ENCODE results near the gene NRG2.
A peak's percentile ranks its signal among the peaks of the same experiment; 100 is the strongest.

Gene NRG2

DNA sequence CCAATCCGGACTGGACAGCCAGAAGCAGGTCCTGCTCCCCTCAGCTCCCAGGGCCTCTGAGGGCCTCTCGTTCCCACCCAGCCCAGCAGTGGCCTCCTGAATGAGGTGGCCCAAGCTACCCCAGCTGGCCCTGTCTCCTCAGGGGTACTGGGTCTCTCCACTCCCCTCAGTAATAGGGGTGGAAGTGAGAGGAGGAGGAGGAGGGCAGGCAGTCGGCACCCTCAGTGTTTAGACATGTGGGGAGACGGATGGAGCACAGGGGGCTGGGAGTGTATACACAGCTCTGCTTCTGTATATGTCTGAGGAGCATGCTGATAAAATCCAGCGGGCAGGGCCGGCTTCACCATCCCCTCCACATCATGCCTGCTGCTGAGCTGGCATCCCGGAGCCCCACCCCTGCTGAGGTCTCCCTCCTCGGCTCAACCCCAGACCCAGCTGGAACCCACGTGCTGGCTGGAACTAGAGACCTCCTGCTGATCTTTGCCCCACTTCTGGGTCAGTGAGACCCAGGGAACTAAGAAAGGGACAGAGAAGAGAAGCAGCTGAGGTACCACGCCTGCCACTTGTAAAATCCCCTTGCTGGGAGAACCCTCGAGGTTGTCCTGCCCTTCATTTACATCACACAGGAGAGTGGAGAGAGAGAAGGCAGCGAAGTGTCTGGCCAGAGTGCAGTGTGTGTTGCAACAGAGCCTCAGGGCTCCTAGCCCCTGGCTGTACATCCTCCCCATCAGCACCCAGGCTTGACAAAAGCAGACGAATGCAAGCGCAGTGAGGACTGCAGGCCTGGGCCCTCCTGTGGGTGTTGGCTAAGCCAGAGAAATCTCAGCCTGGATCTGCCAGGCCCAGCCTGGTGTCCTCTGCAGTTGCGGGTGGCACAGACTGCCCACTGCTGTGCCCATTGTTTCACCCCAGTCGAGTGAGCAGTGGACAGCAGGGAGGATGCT is 170.0 kb downstream of the NRG2 start:
- FAIRE-seq: no peak

DNA sequence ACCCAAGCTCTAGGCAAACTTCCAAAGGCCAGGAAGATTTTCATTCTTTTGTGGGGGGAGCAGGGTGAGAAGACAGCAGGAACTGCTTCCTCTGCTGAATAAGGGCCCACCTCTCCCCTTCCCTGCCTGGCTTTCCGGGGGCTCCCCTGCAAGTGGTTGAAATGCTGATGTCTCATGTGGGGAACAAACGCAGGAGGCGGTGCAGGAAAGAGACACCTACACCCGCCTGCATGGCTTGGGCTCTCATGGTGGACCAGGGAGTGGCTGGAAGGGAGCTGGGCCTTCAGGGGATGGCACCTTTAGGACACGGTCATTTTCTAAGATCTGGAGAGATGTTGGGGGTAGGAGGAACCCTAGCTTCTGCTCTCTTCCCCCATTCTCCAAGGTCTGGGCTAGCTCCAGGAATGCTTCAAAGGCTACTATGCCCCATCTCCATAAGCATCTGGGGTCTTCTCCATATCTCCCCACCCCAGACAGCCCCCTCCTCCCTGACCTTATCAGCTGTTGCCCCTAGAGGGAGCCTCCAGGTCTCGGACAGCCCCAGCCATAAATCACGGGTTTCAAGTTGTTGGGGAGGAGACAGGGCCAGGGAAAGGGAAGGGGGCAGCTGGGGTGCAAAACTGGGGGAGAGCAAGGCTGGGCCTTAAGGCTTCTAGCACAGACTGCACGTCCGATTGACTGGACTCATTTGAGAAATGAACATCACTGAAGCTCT is 170.9 kb downstream of the NRG2 start:
- no peak for FAIRE-seq

DNA sequence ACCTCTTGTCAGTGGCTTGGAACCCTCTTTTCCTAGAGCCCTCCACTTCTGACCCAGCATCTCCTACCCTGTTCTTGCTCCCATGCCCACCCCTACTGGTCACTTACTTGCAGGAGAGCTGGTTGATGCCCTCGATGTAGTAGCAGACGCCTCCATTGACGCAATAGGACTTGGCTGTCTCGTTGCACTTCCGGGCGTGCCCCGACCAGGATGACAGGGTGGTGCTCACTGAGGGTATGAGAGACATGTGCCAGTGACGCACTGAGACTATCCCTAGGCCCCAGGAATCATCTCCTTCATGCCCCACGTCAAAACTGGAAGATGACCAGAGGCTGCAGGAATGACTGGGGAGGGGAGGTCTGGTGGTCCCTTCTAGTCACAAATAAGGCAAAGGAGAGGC is 171.5 kb downstream of the NRG2 start:
- FAIRE-seq: no peak

DNA sequence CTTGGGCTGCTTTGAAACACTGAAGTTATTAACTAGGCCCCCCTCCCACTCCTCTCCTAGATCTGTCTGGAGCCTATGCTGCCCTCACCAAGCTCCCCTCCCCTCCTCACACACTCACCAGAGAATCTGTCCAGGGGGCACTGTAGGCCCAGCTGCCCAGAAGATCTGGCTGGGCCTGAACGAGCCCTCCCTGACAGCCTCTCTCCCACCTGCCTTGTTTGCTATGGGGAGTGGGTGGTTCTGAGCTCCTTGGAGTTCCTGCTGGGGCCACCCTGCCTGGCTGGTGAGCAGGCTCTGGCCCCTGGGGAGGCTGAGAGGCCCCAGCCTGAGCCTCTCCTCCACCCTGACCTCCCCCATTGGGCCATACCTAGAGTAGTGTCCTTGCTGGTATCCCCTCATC is 172.4 kb downstream of the NRG2 start:
- FAIRE-seq: no peak

DNA sequence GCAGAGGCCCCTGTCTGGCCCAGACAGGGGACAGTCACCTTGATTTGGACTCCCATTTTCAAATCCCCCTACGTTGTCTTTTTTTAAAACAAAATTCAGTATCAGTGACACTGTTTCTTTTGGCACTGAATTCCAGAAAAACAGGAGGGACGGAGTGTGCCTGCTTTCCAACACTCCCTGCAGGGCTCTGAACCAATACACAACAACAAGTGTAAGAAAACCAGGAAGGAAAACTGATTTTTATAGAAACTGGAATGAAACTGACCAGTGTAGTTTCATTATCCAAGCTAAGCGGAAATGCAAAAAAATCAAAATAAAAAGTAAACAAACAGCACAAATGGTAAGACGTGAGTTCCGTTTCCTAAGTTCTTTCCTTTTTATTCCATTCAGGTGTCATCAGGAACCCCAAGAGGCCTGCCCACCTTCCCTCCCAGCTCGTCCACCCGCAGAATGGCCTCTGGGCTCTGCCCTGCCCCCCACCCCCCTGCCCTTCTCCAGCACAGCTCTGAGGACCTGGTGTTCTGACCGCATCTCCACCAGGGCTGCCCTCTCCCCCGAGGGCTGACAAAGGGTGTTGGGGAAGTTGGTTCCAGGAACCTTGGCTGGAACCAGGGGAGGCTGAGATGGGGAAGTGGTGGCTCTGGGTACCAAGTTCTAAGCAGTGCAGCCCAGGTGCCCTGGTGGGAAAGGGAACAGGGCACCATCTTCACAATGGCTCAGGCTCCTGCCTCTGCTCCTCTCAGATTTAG is 173.9 kb downstream of the NRG2 start:
- FAIRE-seq: no peak

DNA sequence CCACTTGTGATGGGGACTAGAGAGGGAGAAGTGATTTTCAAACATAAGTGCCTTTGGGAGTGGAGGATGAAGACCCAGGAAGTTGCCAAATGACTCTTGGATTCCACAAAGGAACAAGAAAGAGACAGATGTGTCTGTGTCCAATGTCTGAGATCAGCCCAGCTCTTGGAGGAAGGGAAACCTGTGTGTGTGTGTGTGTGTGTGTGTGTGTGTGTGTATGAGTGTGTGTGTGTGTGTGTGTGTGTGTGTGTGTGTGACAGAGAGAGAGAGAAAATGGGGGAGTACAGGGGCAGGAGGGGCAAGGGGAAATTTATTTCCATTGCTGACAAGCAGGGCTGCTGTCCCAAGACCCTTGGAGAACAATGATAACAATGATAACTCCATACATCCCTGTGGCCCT is 175.5 kb downstream of the NRG2 start:
- FAIRE-seq: no peak

DNA sequence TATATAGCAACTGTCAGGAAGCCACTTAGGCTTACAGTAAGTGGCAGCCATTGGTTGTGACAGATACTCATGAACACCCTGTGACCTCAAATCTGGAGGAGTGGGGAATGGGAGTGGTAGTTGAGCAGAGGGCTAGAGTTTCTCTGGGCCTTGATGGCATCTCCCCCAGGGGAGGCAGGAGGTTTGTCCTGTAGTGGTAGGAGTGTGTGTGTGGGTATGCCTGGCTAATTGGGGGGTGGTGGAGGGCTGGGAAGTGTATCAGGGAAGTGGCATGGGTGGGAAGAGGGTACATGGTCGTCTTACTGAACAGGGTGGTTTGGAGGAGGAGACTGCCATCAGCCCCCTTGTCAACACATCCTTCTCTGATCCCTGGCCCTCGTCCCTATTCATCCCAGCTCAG is 176.0 kb downstream of the NRG2 start:
- no peak for FAIRE-seq

DNA sequence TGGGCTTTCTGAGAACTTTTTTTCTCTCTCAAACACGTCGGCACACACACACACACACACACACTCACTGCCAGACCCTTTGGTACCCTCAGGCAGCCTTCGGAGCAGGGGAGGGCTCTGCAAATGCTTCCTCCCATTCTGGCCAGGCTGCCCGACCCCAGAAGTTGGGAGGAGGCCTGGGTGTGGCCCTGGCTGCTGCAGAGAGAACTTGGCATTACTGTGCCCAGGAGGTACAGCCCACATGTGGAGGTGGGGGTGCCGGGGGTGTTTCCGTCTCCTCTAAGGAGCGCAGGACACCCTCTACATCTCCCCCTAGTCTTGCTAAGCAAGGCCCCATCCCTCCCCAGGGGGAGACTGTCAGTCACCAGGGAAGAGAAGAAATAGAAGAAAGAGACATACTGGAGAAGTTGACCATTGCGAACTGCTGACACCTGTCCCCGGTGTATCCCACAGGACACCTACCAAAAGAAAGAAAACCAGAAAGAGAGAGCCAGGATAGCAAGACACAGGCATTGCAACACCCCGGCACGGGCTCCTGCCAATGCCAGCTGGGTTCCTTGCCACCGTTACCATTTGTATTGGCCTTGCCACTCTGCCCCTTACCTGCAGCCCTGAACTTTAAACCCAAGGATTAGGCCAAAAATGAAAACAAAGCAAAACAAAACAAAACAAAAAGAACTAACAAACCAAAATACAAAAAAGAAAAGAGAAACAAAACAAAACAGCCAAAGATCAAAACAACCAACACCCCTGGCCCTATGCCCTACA is 178.2 kb downstream of the NRG2 start:
- no peak for FAIRE-seq

DNA sequence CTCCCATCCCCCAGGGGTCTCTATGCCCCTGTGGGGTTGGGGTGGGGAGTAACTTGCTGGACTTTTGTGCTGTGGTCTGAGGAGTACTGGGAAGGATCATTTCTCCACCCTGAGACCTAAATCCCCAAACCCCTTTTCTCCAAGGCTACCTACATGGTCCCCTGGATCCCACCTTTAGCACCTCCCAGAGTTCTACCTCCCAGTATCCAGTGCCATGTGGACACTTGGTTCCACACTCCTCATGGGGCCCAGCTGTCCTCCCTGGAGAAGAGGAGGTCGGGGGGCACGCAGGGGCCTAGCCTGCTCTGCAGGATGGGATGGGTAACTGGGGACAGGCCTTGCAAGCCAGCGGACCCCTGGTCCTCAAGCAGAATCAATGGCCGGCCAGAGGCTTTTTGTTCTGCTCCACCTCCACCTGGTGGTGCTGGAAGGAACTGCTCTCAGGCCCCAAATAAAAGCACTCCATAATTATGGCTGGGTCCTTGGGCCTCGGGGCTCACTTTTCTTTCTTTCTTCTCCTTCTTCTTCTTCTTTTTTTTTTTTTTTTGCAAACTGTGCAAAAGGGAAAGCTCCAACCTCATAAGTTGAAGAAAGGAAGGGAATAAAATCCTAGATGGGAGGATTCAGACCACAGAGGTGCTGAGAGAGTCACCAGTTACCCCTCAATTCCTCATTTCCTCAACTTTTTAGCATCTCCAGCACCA is 179.1 kb downstream of the NRG2 start:
- FAIRE-seq: peak; percentile 55

DNA sequence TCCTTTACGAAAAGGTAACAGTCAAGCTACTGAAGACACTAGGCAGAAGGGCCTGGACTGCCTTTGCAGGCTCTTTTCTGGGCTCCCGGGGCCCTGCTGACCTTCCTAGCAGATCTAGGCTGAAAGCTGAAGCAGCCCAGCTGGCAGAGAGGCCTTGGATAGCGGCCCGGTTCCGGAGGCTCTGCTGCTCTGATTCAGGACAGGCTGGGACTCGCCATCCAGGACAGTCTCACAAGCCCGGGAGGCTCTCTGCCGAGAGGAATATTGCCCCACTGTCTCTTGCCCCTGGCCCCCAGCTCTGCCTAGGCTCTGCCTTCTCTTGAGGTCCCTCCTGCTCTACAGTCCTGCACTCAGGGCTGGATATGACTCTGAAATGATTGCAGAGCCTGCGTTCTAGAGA is 179.7 kb downstream of the NRG2 start:
- FAIRE-seq: no peak

DNA sequence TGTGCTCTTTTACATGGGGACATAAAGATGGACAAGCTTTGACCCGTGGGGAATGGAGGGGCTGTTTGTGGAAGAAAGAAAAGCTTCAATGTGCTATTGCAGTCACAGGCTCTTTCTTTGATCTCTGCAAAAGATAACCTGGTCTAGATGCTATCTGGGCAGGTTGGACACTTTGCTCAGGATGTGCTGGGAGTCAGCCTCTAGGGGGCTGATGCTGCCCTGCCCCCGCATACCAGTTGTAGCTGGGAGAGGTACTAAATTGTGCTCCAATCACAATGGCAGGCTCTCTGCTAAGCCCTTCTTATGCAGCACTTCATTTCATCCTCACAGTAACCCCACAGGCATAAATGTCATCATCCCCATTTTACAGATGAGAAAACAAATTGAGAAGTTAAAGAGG is 180.3 kb downstream of the NRG2 start:
- FAIRE-seq: no peak

DNA sequence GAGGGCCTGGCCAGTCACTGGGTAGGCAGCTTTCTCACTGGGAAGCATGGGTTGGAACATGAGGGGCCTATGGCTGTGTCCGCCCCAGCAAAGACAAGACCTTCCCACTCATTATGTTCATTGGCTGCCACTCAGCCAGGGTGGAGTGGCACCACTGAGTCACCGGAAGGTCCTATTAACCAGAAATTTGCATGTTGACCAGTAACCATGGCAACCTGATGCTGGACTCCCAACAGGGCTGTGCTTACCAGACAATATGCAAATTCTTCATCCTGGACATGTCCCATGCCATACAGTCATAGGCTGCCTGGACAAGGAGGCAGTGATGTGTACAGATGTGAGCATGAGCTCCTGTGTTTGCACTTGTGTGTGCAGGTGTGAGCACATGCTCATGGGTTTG is 180.8 kb downstream of the NRG2 start:
- FAIRE-seq: no peak

DNA sequence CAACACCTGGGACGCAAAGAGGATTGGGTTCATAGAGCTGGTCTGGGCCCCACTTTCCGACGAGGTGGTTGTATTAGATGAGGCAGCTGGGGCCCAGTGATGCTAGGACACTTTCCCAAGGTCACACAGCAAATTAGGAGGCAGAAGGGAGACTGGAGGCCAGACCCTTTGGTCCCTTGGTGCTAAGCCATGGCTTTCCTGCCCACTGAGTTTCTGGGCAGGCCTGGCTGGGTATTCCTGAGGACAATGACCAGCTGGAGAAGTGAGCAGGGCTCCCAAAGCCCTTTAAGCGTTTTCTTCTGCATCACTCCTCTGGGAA is 181.3 kb downstream of the NRG2 start:
- FAIRE-seq: no peak

DNA sequence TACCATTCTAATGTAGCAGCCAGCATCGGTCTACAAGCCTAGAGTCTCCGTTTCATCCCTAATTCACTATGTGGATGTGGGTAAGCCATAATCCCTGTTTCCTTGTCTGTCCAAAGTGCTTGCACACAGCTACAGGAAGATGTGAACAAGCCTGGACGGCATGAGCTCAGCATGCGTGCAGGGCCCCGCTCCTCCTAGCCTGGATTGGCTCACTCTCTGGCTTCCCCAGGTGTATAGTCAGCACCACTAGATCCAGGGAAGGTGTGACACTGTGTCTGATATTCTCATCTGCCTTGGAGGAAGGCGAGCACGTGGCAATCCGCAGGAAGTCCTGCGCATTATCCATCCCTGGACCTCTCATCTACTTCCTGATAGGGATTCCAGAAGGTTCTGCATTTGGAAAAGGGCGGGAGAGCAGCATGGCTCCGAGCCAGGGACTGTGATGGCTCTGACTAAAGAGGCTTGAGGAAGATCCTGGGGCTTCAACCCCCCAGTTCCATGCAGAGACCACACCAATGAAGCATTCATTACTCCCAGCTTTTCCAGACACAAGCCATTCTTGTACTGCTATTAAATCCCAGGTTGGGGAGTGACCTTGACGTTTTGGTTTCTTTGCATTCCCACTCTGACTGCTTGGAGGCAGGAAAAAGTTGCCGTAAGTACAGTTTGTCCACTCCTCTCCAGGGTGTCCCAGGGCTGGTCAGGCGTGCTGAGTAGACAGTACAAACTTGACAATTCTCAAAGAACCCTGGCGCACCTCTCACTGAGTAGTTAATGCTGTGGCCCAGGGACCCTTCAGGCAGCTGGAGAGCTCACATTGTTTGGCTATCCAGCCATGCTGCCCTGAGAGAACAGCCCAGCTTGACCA is 181.8 kb downstream of the NRG2 start:
- no peak for FAIRE-seq

DNA sequence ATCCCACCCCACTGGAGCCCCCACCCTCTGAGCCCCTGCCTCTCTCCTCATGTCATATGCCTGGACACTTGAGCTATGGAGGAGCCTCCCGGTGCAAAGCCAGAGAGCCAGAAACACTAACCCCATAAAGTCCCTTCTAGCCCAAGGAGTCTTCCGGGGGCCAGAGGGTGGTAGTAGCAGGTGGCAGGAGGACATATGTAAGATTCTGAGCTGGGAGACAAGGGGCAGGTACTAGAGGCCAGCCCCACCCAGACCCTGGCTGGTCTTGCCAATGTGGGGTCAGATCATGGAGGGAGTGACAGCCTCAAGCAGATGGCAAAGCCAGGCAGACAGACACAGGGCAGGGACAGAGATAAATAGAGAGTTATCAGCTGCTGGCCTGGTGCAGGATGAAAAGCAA is 184.1 kb downstream of the NRG2 start:
- no peak for FAIRE-seq

DNA sequence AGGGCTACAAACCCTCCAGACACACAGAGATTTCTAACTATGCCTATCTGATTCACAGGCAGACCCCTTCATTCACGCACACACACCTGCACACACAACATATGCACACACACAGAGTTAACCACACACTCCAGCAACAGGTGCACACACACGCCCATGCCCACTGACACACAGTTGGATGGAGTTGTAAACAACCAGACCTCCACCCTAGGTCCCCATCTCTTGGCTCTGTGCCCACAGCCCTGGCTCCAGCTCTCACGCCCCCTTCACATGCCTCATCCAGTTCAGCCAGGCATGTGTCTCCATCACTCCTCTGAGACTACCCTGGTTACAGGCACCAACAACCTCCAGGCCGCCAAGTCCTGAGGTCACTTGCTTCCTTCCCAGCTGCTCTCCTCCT is 186.4 kb downstream of the NRG2 start:
- no peak for FAIRE-seq

DNA sequence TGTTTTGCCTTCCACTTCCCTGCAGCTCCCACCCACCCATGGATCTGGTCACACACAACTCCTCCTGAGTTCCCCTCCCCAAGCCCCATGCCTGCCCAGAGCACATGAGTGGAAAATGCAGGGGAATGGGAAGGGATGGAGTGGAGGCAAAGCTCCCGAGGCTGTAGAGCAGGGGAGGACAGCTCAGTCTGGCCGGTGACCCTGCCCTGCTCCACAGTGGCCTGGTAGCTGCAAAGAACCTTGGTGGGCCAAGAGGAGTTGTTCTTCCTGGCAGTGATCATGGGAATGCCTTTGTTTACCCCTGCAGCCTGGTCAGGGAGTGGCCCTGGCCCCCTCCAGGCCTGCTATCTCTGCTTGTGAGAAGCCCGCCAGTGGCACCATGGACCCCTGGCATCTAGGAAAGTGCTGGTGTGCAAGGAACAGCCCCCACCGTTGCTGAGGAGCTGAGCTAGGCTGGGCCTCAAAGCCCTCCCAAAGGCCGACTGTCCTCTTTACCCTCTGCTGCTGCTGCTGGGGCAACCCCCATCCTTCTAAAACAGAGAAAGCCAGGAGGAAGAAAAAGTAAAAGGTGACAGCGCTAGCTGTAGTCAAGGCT is 187.1 kb downstream of the NRG2 start:
- no peak for FAIRE-seq

DNA sequence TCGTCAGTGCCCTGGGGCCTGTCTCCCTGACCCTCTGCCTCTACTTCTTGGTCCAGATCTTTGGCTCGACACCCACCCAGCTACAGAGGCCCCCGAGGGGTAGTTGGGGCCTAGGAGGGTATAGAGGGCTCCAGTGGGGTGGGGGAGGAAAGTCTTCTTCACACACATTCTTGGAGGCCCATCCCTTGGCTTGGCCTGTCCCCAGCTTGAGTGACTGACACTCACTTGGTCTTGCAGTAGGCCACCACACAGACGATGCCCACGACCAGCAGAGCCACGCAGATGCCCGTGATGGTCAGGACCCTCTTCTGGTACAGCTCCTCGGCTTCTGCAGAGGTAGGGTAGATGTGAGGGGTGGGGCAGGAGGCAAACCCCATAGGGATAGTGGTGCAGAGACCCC is 187.6 kb downstream of the NRG2 start:
- FAIRE-seq: no peak

DNA sequence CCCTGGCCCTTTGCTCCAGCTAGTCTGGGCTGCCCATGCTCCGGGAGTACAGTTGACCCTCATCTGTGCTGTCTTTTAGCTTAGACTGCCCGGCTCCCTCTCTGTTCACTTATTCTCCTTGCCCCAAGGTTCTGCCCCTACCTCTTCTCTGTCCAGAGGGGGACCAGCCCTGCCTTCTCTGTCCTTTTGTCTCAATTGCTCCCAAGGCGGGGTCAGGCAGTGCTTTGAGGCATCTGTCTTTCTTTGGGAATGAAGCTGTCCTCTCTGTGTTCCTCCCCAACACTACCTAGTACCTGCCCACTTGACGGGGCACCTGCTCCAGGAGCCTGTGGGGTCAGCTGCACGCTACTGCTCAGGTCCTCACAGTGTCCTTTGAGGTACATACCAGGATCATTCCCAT is 188.1 kb downstream of the NRG2 start:
- no peak for FAIRE-seq

DNA sequence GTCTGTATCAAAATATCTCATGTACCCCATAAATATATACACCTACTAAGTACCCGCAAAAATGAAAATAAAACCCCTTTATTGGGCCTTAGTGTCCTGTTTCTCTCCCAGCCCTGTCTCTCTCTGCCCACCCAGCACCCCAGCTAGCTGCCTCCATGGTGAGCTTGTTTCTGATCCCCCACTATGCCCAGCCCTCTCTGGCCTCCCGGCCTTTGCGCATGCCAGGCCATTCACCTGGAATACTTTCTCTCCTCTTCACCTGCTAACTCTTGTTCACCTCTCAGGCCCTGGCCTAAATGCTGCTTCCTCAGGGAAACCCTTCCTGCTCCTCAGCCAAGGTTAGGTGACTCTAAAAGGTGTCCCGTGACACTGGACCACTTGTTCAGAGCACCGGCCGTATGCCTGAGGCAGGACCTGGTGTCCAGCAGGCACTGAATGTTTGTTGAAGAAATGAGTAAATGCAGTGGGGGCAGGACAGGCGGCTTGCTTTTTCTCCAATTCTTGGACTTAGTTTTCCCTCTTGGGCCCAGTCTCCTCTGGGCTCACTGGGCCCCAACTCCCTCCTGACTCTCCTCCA is 189.0 kb downstream of the NRG2 start:
- no peak for FAIRE-seq
